Chondrocyte (in vitro differentiated cells): ENCODE measurements around the gene ANKRD40CL. TPM values are rescaled to one million over a fixed set of nuclear protein-coding genes. Genes with fewer than 3 reads are reported as not detected.

ENCODE experiments used
- DNase-seq: peaks from one replicate; pipeline ENCODE4 v3.0.0; 2021; ENCODE audit warnings: mixed read lengths, low spot score
- H3K27ac Mint-ChIP-seq: one replicate; pipeline ENCODE4 v1.8.0; 2021; ENCODE audit warnings: mild to moderate bottlenecking, moderate library complexity, mixed read lengths; ENCODE audit not compliant: unreplicated experiment
- H3K27me3 Mint-ChIP-seq: 2 replicates; pipeline ENCODE4 v1.8.0; 2021; ENCODE audit warnings: low read depth, mixed read lengths
- H3K36me3 Mint-ChIP-seq: 2 replicates; pipeline ENCODE4 v1.8.0; 2021; ENCODE audit warnings: low read depth, mixed read lengths
- H3K4me1 Mint-ChIP-seq: 2 replicates; pipeline ENCODE4 v1.8.0; 2021; ENCODE audit warnings: low read depth, mild to moderate bottlenecking, mixed read lengths
- H3K4me3 Mint-ChIP-seq: one replicate; pipeline ENCODE4 v1.8.0; 2021; ENCODE audit warnings: mild to moderate bottlenecking, moderate library complexity, mixed read lengths; ENCODE audit not compliant: unreplicated experiment
- H3K9me3 Mint-ChIP-seq: 2 replicates; pipeline ENCODE4 v1.8.0; 2021; ENCODE audit warnings: low read depth, mixed read lengths
- total RNA-seq: library from RNA; stranded (reverse); gene quantifications from 3 replicates; pipeline ENCODE4 v1.2.1, GENCODE V29; 2021
- TF ChIP-seq, protein P1 (sequence below): fragments of 200-600 bp; sonication (generic); IDR thresholded peaks from 2 replicates; pipeline ENCODE4 v1.5.0; 2021; ENCODE audit warnings: antibody characterized with exemption, mild to moderate bottlenecking, moderate library complexity

ANKRD40CL gene
- total RNA-seq, 1 donor from 2014 or later, result not detected

DNA sequence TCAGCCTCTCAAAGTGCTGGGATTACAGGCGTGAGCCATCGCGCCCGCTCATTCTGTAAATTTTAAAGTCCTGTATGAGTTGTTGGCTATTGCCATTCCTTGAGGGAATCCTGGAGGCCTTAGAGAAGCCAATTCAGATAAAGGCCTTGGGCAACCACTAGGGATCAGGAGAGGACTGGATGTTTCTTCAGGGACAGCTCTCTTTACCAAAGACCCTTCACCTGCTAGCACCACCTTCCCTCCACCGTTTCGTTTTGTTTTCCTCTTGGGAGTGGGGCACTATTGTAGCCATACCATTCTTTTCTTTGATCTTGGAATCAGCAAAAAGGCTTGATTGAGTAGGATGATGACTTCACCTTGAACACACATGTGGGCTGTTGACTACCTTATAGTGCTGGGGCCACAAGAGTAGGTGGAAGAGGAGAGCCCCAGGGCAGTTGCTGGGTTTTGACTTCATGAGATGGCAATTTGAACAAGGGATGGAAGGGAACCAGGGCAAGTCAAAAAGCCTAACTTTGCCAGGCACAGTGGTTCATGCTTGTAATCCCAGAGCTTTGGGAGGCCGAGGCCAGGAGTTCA, 7.0 kb upstream of the ANKRD40CL start:
- no peaks in the 10 kb centered on the region for H3K36me3 Mint-ChIP-seq
- H3K4me3 Mint-ChIP-seq, result no peak overlapping the region
- TF ChIP-seq, protein P1, sequence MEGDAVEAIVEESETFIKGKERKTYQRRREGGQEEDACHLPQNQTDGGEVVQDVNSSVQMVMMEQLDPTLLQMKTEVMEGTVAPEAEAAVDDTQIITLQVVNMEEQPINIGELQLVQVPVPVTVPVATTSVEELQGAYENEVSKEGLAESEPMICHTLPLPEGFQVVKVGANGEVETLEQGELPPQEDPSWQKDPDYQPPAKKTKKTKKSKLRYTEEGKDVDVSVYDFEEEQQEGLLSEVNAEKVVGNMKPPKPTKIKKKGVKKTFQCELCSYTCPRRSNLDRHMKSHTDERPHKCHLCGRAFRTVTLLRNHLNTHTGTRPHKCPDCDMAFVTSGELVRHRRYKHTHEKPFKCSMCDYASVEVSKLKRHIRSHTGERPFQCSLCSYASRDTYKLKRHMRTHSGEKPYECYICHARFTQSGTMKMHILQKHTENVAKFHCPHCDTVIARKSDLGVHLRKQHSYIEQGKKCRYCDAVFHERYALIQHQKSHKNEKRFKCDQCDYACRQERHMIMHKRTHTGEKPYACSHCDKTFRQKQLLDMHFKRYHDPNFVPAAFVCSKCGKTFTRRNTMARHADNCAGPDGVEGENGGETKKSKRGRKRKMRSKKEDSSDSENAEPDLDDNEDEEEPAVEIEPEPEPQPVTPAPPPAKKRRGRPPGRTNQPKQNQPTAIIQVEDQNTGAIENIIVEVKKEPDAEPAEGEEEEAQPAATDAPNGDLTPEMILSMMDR, result no peak

DNA sequence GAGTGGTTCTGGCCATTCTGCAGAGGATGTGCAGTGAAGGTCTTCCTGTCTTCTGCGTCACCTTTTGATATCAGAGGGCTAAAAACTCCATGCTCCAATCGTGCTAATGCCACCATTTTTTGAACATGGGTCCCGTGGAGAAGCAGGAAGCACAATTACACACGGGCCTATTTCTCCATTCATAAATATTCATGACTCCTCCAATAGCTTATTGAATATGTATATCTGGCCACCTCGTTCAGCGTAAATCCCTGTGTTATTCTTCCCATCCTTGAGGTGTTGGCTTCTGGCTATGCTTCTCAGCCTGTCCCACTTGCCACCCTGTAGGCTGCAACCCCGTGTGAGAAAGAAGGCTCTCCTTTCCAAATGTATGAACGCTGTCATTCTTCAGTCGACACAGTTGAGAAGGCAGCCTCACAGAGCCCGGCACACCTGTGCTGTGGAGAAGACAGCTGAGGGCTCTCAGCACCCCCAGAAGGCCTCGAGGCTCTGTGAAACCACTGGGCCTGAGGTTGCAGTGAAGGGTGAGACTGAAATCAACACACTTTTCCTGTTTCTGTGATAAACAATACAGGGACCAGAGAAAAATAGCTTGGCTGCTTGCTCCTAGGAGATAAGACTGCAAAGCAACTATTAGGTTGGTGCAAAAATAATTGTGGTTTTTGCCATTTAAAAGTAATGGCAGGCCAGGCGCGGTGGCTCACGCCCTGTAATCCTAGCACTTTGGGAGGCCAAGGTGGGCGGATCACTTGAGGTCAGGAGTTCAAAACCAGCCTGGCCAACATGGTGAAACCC, 4.9 kb upstream of the ANKRD40CL start:
- no peaks in the 10 kb centered on the region for H3K9me3 Mint-ChIP-seq
- no peaks in the 10 kb centered on the region for H3K27me3 Mint-ChIP-seq
- H3K4me1 Mint-ChIP-seq, result no peaks in the 10 kb centered on the region
- no peak overlapping the region for H3K4me3 Mint-ChIP-seq
- TF ChIP-seq, protein P1, result no peak
- no peak for DNase-seq
- H3K27ac Mint-ChIP-seq, result no peak overlapping the region
- no peaks in the 10 kb centered on the region for H3K36me3 Mint-ChIP-seq

More for the DNA sequence above, 7.0 kb upstream of the ANKRD40CL start:
- Mint-ChIP-seq H3K27ac (no peak overlapping the region), H3K9me3 (no peaks in the 10 kb centered on the region), H3K27me3 (no peaks in the 10 kb centered on the region), H3K4me1 (no peaks in the 10 kb centered on the region)
- no peak for DNase-seq

DNA sequence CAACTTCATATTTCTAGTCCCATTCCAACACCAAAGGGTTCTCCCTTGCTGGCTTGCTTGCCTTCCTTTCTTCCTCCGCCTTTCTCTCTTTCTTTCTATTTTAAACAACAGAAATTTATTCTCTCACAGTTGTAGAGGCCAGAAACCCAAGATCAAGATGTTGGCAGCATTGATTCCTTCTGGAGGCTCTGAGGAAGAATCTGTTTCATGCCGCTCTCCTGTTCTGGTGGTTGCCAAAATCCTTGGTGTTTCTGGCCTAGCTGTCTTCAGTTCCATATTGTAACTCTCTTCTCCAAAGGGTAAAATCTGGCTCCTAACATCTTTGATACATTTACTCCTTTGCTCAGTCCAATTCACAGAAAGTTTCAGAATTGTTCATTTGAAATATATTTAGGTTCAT, 3.0 kb upstream of the ANKRD40CL start:
- Mint-ChIP-seq H3K4me3 (no peak overlapping the region), H3K4me1 (no peaks in the 10 kb centered on the region), H3K9me3 (no peaks in the 10 kb centered on the region), H3K27me3 (no peaks in the 10 kb centered on the region), H3K27ac (no peak overlapping the region), H3K36me3 (no peaks in the 10 kb centered on the region)
- no peak for DNase-seq
- TF ChIP-seq, protein P1, result no peak

DNA sequence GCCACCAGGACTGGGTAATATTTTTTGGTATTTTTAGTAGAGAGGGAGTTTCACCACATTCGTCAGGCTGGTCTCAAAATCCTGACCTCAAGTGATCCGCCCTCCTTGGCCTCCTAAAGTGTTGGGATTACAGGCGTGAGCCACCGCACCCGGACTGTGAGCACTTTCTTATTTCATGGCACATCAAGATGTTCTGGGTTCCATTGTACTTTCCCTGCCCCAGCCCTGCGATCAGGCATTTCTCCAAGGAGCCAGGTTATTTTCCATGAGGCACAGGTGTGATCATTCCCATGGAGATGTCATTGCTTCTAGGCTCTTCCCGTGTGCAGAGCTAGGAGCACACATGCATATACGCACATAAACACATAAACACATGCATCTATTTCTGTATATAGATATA, 2.6 kb upstream of the ANKRD40CL start:
- no peak for DNase-seq
- TF ChIP-seq, protein P1, result no peak
- H3K36me3 Mint-ChIP-seq, result no peaks in the 10 kb centered on the region
- H3K27ac Mint-ChIP-seq, result no peak overlapping the region
- no peaks in the 10 kb centered on the region for H3K27me3 Mint-ChIP-seq
- no peak overlapping the region for H3K4me3 Mint-ChIP-seq
- peaks cover under 1% of the 10 kb centered on the region for H3K4me1 Mint-ChIP-seq
- no peaks in the 10 kb centered on the region for H3K9me3 Mint-ChIP-seq

DNA sequence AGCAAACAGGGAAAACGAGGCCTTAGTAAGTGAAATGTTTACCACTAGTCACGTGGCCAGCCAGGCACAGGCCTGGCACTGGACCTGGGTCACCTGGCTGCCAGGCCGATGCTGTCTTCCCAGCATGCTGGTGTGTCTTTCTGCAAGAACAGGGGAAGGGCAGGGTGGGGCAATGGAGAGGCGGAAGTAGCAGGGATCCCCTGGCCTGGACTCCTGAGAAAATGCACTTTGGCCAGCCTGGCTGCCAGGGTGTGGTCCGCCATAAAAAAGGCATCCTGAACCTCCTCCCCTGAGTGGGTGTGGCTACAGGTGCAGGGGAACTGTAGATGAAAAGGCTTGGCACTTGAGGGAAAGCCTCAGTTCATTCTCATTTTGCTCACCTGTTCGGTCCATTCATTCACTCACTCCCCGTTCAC, 1.0 kb upstream of the ANKRD40CL start:
- H3K9me3 Mint-ChIP-seq, result no peaks in the 10 kb centered on the region
- no peak overlapping the region for H3K4me3 Mint-ChIP-seq
- peaks cover 11% of the 10 kb centered on the region for H3K4me1 Mint-ChIP-seq
- no peaks in the 10 kb centered on the region for H3K36me3 Mint-ChIP-seq
- H3K27me3 Mint-ChIP-seq, result no peaks in the 10 kb centered on the region
- TF ChIP-seq, protein P1, result no peak
- H3K27ac Mint-ChIP-seq, result no peak overlapping the region
- no peak for DNase-seq
